ENCODE data around the gene PSMA4. TPM values are rescaled to one million over a fixed set of nuclear protein-coding genes. Genes with fewer than 3 reads are reported as not detected.
"Not testable (repeated sequence)": the region's sequence is repeated elsewhere in the genome, so short reads cannot be mapped to it uniquely, and the experiment has no call there.

PSMA4 gene
- total RNA-seq, 1 donor from 2014 or later, result 133 TPM

GRCh38 chr15:78552597-78552996, 12.4 kb downstream of the PSMA4 start:
- ATAC-seq, result no peak

GRCh38 chr15:78560201-78560600, 20.0 kb downstream of the PSMA4 start:
- not testable (repeated sequence) for ATAC-seq

GRCh38 chr15:78561490-78561889, 21.2 kb downstream of the PSMA4 start:
- no peak for ATAC-seq

GRCh38 chr15:78563092-78563491, 22.8 kb downstream of the PSMA4 start:
- no peak for ATAC-seq

- peak; percentile 8 for ATAC-seq
These were observed 24.5 kb downstream of the PSMA4 start for GRCh38 chr15:78564743-78565096.

GRCh38 chr15:78565097-78565950, 25.1 kb downstream of the PSMA4 start, which contains the start of gene CHRNA5:
Gene CHRNA5, plus strand, starts transcription at chr15:78565520. Its CDS starts 200 bp downstream, at chr15:78565720.
- ATAC-seq, result peak; percentile 95

- peak; percentile 10 for ATAC-seq
These were observed 25.9 kb downstream of the PSMA4 start for GRCh38 chr15:78565951-78566774.

- ATAC-seq, result no peak
These were observed 27.3 kb downstream of the PSMA4 start for GRCh38 chr15:78567531-78567930.

GRCh38 chr15:78570710-78571109, 30.5 kb downstream of the PSMA4 start:
- no peak for ATAC-seq

GRCh38 chr15:78571382-78571781, 31.1 kb downstream of the PSMA4 start:
- no peak for ATAC-seq

- no peak for ATAC-seq
These were observed 33.2 kb downstream of the PSMA4 start for GRCh38 chr15:78573416-78573815.

- no peak for ATAC-seq
These were observed 34.7 kb downstream of the PSMA4 start for GRCh38 chr15:78574944-78575343.

- ATAC-seq, result no peak
These were observed 57.3 kb downstream of the PSMA4 start for GRCh38 chr15:78597583-78597982.

GRCh38 chr15:78598348-78598747, 58.1 kb downstream of the PSMA4 start:
- ATAC-seq, result peak; percentile 75

GRCh38 chr15:78599189-78599588, 58.9 kb downstream of the PSMA4 start:
- no peak for ATAC-seq

Other genes with a start within 250 kb of the PSMA4 start
- gene SKIC8, start 240.8 kb upstream of the PSMA4 start, total RNA-seq, result 38.3 TPM
- not detected for gene CRABP1, start 200.1 kb upstream of the PSMA4 start, total RNA-seq
- gene IREB2, start 102.2 kb upstream of the PSMA4 start, total RNA-seq, result 33.0 TPM
- 4.3 TPM for gene HYKK, start 32.9 kb upstream of the PSMA4 start, total RNA-seq
- 4.3 TPM for gene CHRNA5, start 25.1 kb downstream of the PSMA4 start, total RNA-seq
- 0.20 TPM for gene CHRNA3, start 80.6 kb downstream of the PSMA4 start, total RNA-seq
- gene CHRNB4, start 100.8 kb downstream of the PSMA4 start, total RNA-seq, result 0.72 TPM

Measured in esophagus mucosa (tissue), 1 donor.